RPMI8226 (cell line): ENCODE measurements around the gene LEFTY2.
A peak's percentile ranks its signal among the peaks of the same experiment; 100 is the strongest.
"Not testable (repeated sequence)": the region's sequence is repeated elsewhere in the genome, so short reads cannot be mapped to it uniquely, and the experiment has no call there.

Source experiments
- DNase-seq: peaks from one replicate; pipeline ENCODE4 v3.0.0-alpha.2; 2015

The LEFTY2 gene, protein sequence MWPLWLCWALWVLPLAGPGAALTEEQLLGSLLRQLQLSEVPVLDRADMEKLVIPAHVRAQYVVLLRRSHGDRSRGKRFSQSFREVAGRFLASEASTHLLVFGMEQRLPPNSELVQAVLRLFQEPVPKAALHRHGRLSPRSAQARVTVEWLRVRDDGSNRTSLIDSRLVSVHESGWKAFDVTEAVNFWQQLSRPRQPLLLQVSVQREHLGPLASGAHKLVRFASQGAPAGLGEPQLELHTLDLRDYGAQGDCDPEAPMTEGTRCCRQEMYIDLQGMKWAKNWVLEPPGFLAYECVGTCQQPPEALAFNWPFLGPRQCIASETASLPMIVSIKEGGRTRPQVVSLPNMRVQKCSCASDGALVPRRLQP

DNA sequence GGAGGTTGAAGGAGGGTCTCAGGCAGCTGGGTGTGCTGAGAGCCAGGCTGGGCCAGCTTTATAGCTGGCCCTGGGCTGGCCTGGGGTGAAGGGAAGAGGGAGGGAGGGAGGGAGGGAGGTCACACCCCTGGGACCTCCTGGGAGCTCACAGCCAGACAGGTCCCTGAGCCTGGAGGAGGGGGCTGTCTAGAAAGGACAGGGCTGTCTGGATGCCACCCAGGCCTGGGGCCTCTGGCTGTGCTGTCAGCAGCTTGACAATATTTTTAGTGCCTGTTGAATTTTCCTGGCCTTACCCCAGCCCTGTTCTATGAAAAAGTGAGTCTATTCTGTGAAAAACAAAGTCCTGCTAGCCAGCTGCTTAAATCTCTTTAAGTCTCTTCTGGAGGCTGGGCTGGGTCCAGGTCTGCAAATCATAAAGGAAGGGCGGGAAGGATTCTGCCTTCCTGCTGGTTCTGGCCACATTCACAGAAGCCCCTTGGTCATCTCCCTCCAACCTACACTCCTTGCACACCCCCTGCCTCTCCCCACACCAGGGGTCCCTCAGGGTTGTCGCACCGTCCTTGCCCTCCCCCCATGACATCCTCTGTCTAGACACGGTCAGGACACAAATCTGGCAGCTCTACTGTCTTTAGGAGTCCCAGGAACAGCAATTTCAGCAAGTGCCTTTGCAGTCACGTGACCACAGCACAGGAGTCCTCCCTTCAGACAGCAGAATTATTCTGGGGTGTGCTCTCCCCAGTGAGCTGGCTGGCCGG is at the start of gene LEFTY2:
LEFTY2 (minus strand) TSS at position 34 of the 755 bp plus-strand sequence. CDS start 80 bp downstream, outside the sequence.
- DNase-seq: peak; percentile 93

DNA sequence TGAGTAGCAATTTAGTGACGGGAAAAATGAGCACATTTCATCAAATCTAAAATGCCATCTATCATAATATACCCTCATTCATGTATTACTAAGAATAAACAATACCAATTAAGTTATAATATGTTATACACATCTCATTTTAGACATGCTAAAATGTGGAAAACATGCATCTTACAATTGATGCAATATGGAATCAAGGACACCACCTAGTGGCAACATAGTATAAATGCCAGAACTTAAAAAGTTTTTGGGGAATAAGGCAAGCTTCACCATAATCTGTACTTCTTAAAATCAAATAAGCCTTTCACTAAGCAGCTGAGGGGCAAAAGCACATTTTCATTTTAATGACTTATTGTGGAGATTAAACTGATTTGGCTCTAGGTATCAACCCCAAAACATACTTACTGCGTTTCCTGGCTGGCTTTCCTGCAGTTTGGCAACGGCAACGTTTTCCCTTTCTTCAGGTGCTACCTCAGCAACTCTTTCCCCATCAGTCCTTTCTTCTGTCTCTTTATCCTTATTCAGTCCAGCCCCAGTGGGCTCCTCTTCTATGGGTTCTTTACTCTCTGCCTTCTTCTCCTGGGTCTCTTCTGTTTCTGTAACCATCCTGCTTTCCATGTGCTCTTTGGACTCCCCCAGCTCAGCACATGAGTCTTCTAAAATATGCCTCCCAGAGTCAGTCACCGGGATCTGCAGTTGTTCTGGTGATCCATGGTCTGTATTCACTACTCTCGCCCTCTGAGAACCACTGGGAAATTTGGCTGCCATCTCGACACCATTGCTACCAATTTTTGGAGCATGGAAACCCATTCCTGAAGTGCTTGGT is 46.7 kb upstream of the LEFTY2 start:
- peak; percentile 62 for DNase-seq

DNA sequence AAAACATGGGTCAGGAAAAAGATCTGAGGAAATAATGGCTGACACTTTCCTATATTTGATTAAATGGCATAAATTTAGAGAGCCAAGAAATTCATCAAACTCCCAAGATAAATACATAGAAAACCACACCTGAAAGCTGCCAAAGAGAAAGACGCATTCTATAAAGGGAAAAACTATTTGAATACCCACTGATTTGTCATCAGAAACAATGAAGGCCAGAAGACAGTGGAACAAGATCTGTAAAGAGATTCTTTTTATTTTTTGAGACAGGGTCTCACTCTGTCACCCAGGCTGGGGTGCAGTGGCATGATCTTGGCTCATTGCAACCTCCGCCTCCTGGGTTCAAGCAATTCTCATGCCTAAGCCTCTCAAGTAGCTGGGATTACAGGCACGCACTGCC is 40.7 kb upstream of the LEFTY2 start:
- no peak for DNase-seq

DNA sequence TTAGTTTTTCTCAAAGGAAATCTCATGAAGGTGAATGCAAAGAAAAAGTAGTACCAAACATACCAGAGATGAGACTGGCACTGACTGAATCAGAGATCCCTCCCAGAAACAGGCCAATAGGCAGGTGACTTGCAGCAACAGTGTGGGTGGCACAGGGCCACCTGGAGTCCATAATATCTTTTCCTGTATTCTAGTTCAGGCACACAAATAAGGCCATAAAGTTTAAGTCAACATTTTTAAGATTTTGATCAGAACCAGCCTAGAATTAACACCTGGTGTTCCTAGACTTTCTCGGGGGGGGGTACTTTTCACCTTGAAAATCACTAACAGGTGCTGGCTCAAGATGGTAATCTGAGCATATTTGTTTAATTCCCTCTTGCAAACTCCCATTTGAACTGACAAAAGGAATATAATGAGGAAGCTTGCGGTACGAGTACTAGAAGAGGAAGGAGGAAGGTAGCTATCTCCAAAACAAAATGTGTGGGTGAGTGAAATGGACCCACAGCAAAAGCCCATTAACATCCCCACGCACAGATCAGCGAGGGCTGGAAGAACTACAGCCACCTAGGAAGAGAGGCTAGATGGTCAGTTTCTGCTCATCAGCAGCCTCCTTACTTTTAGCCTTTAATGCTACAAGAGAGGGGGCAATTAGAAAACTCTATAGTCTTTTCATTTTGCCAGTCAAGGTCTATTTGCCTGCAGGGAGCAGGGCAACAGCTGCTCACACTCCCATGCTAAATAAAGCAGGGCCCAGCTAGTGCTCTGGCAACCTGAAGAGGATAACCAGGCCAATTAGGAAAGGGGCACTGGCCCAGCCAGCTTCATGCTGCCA is 39.2 kb upstream of the LEFTY2 start:
- no peak for DNase-seq

DNA sequence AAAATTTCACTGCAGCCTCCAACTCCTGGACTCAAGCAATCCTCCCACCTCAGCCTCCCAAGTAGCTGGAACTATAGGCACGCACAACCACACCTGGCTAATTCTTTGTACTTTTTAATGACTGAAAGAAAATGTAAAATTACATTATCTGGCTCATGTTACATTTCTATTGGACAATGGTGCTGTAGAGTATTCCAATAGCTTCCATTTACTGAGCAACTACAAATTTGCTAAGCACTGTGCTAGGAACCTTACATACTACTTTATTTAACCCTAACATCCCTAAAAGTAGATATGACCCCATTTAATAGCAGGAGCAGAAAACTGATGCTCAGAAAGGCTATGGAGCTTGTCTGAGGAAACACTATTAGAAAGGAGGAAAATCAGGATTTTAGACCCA is 38.4 kb upstream of the LEFTY2 start:
- DNase-seq: no peak

DNA sequence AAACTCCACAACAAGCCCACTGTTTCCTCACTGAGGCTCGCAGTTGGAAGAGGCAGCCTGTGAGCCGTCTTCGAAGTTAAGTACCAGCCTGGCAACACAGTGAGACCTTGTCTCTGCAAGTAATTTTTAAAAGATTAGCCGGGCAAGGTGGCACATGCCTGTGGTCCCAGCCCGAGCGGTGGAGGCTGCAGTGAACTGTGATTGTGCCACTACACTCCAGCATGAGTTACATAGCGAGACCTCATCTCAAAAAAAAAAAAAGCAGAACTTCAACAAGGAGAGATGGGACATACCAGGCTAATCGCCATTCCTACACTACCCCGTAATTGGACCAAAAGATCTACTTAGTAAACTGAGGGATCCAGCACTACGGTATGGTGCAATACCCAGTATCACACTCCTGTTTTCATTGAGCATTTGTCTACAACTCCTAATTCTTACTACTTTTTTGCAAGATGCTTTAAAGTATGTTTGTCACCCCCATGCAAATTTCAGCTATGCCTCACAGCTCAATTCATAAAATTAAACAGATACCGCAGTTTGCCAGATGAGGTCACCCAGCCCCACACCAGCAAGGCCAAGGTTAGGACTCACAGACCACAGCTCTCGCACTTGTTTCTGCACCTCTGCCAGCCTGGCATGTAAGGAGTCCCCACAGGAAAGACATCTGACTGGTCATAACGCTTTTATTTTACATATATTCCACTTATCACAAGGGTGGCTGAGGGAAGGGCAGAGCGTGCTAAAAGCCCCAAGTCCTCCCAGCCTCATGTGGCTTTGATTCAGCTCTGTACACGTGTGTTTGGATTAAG is 37.1 kb upstream of the LEFTY2 start:
- no peak for DNase-seq

DNA sequence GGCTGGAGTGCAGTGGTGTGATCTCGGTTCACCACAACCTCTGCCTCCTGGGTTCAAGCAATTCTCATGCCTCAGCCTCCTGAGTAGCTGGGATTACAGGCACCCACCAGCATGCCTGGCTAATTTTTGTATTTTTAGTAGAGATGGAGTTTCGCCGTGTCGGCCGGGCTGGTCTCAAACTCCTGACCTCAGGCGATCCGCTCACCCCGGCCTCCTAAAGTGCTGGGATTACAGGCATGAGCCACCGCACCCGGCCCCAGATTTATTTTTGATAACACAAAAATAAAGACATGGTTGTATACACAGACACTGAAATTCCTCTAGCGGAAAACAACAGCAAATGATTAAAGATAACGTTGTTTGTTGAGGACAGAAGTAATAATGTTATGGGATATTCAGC is 34.1 kb upstream of the LEFTY2 start:
- not testable (repeated sequence) for DNase-seq

DNA sequence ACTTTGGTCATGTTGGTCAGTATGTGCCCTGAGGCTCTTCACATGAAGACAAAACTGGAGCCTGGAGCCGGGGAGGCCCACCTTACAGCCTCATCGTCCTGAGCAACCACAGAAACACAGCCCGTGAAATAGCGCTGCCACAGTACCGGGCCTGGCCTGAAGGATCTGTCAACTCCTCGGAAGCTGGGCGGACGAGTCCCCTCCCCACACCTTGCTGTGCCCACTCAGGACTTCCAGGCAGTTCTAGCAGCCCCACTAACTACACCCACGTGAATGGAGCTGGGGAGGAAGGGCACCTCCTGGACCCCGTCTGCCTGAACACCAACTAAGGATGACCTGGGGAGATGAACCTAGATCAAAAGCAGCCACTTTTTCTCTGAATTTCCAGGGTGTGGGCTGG is 33.4 kb upstream of the LEFTY2 start:
- no peak for DNase-seq

DNA sequence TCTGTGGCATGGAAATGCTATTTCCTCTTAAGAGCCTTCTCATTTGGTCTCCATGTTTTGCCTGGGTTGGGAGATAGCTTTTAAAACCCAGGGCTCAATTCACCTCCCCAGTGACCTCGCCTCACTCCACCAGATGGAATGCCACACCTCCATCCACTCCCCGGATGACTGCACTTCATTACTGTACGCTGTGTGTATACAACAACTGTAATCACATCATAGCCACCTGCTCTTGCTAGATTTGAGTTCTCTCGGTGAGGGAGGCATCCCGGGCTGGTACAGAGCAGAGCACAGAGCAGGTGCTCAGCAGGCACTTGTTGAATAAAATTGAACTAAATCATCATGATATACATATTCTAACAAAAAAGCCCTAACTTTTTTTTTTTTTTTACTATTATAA is 32.1 kb upstream of the LEFTY2 start:
- DNase-seq: no peak

DNA sequence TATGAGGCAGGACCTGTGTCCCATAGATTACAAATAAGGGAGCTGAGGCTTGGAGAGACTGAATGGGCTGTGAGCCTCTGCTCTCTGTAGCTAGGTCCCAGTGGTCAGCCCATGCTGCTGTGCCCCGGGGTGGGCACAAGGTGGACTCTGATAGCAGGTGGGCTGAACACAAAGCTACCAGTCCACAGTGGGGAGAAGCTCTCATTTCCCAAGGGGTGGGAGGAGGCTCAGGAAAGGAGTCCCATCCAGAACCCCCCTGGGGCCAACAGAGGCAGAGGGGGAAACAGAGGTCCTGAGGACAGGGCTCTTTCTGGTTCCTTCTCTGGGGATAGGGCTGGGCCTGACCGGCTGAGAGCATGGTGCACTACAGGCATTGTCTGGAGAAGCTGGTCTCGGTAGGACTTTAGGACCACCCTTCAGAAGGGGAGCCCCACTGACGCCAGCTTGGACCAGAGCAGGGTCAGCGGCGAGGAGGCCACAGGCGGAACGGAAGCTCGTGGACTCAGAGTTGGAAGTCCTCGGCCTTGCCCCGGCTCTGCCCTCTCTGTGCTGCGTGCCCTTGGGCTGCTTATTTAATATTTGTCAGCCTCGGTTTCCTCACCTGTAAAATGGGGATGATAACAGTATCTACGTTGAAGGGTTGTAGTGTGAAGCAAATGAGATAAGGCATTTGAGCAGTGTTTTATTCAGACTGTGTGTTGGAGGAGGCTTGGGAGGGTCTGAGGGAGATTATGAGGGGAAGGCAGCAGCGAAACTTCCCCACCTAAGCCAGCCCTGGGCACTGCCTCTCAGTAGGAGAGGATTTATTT is 31.5 kb upstream of the LEFTY2 start:
- DNase-seq: no peak

DNA sequence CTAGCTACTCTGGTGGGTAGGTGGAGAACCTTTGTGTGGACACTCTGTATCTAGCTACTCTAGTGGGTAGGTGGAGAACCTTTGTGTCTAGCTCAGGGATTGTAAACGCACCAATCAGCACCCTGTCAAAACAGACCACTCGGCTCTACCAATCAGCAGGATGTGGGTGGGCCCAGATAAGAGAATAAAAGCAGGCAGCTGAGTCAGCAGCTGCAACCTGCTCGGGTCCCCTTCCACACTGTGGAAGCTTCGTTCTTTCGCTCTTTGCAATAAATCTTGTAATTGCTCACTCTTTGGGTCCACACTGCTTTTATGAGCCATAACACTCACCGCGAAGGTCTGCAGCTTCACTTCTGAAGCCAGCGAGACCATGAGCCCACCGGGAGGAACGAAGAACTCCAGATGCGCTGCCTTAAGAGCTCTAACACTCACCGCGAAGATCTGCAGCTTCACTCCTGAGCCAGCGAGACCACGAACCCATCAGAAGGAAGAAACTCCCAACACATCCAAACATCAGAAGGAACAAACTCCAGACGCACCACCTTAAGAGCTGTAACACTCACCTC is 29.7 kb upstream of the LEFTY2 start:
- not testable (repeated sequence) for DNase-seq

DNA sequence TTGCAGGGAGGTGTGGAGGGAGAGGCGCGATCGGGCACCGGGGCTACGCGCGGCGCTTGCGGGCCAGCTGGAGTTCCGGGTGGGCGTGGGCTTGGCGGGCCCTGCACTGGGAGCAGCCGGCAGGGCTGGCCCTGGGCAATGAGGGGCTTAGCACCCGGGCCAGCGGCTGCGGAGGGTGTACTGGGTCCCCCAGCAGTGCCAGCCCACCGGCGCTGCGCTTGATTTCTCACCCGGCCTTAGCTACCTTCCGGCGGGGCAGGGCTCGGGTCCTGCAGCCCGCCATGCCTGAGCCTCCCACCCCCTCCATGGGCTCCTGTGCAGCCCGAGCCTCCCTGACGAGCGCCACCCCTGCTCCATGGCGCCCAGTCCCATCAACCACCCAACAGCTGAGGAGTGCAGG is 28.7 kb upstream of the LEFTY2 start:
- DNase-seq: not testable (repeated sequence)

DNA sequence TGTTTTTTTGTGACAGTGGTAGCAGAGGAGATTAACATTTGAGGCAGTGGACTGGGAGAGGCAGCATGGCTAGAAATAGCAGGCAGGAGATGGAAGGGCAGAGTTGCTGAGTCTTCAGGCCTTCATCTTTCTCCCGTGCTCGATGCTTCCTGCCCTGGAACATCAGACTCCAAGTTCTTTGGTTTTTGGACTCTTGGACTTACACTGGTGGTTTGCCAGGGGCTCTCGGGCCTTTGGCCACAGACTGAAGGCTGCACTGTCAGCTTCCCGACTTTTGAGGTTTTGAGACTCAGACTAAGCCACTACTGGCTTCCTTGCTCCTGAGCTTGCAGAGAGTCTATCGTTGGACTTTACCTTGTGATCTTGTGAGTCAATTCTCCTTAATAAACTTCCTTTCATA is 24.2 kb upstream of the LEFTY2 start:
- no peak for DNase-seq

DNA sequence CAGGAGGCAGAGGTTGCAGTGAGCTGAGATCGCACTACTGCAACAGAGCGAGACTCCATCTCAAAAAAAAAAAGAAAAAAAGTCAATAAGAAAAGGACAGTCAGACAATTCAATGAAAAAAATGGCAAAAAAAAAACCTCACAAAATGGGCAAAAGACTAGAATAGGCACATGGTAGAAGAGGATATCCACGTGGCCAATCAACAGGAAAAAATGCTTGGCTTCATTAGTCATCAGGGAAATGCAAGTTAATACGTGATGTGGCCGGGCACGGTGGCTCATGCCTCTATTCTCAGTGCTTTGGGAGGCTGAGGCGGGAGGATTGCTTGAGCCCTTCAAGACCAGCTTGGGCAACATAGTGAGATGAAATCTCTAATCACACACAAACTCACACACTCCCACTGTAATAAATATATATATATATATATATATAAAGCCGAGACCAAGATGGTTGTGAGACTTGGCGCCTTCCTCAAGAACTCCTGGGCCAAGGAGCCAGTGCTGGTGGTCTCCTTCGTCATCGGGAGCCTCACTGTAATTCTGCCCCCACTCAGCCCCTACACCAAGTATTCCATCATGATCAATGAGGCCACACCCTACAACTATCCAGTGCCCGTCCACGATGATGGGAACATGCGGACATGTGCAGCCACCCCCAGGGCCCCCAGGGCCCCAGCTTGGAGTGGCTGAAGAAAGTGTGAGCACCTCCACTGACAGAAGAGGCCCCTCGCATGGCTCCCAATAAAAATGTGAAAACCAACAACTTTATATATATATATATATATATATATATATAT is 22.9 kb upstream of the LEFTY2 start:
- DNase-seq: no peak

DNA sequence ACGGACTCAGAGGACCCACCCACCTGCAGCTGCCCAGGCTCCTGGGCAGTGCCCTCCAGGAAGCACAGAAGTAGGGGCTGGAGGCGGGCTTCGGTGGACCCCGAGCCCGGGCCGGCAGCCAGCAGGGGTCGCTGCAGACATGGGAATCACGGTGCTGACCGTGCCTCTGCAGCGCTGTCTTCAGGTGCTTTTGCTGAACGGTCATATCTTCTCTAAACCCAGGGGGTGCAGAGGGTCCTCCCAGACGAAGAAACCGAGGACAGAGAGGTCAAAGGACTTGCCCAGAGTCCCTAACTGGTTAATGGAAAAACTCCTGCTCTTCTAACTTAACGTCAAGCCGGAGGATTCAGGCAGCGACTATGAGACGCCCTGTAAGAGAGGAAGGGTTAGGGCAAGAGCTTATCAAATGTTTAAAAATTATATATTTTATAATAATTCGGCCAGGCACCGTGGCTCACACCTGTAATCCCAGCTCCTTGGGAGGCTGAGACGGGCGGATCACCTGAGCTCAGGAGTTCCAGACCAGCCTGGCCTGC is 21.5 kb upstream of the LEFTY2 start:
- peak; percentile 65 for DNase-seq

DNA sequence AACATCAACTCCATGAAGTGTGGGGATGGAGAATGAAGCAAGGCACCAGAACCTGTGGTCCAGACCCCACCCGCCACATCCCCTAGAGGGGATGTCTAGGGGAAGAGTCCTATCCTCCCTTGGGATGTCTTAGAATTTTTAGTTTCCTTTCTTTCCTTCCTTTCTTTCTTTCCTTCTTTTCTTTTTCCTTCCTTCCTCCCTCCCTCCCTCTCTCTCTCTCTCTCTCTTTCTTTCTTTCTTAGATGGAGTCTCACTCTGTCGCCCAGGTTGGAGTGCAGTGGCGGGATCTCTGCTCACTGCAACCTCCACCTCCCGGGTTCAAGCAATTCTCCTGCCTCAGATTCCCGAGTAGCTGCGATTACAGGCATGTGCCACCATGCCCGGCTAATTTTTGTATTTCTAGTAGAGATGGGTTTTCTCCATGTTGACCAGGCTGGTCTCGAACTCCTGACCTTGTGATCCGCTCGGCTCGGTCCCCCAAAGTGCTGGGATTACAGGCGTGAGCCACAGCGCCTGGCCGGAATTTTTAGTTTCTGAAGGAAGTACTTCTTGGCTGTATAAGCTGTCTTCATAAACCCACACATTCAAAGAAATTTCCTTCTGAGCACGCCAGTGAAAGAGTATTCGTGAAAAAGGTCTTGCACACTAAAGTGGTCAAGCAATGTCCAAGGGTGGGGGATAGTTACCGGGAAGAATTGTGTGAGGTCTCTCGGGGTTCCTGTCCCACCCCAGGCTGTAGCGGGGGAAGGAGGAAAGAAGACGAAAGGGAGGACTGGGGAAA is 20.8 kb upstream of the LEFTY2 start:
- no peak for DNase-seq

DNA sequence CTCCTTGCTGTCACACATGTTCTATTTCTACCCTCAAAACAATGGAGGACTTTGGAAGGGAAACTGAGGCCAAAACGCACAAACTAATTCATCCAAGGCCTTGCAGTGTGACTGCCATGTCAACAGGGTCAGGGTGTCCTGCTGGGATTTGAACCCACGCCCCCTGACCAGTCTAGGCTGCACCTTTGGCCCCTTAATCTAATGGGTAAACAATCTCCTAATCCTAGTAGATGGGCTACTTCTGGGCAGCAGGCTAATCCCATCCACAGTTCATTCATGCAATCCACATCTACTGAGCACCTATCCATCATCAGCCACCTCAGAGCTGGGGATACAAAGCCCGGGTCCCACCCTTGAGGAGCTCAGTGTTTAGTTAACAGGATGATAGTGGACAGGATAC is 17.0 kb upstream of the LEFTY2 start:
- no peak for DNase-seq

DNA sequence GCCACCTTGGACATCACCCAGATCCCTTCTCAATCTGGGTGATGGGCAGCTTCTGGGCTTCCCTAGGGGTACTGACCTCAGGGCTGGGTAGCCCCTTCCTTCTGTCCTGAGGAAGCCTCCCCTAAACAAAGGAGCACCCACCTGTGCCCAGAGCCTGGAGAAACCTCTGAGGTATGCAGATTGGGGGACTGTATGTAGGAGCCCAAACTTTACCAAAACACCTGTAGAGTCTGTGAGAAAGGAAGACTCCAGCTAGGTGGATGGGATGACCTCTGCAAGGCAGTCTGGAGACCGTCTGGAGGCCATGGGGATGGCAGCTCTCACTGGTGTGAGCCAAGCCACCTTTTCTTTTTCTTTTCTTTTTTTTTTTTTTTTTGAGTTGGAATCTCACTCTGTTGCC is 13.7 kb upstream of the LEFTY2 start:
- DNase-seq: no peak
